ENCODE measurements around the gene ULK4.
"Not testable (repeated sequence)": the region's sequence is repeated elsewhere in the genome, so short reads cannot be mapped to it uniquely, and the experiment has no call there.

ULK4 gene

DNA sequence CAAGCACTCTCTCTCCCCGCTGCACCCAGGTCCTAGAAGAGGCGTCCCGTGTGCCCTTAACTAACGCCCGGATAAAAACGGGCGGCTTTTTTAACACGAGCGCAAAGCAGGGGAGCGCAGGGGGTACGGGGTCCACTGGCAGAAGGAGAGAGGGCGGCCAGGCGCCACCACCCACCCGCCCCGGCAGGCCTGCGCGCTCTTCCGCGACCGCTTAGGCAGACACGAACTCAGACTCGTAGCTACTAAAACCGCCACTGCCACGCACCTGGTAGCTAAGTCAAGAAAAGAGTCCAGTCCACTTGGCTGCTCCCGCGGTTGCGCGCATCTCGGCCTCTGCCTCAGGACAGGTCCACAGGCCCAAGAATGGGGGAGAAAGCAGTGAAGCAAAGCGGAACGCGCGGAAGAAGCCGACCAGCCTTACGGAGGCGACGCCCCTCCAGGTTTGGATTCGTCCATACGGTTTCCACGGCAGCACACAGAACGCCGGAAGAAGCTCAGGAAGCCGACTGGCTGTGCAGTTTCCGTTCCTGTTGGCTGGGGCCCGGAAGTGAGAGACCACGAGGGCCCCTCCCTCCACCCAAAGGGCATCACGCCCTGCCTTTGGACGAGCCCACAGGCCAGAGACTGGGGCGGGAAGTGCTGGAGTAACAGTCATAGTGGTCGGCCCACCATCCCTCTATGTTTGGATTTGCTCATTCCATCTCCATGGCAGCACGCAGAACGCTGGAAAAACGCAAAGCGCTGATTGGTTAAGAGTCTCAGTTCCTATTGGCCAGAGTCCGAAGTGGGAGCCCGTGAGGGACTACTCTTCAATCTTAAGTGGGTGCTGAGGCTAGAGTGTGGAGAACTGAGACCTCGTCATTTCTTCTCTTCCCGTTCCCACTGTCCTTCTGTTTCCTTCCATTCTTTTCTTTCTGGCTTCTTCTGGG, at the start of gene ULK4:
TSS of gene ULK4 (minus strand) at position 353 of the 929 bp plus-strand sequence. CDS start 7,344 bp downstream, outside the sequence.
- peak; percentile 82 for DNase-seq

DNA sequence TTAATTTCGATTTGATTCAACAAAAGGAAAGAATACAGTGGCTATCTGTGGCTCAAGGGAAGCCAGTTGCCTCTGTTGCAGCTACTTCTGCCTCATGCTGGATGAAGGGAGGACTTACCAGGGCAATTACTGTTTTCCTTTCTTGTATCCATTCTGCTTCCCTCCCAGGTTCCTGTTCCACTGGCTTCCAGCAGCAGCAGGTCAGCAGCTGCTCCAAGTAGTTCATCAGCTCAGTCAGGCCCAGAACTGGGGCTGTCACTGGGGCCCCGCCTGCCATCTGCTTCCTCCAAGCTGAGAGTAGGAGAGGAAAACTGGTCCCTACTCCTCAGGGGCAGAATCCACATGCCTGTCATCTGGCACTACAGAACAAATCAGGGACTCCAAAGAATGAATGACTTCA, 48.6 kb upstream of the ULK4 start:
- DNase-seq: no peak

DNA sequence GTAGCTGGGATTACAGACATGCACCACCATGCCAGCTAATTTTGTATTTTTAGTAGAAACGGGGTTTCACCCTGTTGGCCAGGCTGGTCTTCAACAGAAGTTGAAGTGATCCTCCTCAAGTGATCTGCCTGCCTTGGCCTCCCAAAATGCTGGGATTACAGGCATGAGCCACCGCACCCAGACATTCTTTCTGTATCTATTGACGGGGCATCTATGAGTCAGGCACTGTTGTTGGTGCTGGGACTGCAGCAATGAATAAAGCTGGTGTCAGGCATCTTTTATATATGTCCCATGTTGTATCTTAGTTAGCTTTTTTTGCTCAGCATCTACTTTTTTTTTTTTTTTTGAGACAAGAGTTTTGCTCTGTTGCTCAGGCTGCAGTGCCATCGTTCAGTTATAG, 47.6 kb upstream of the ULK4 start:
- no peak for DNase-seq

DNA sequence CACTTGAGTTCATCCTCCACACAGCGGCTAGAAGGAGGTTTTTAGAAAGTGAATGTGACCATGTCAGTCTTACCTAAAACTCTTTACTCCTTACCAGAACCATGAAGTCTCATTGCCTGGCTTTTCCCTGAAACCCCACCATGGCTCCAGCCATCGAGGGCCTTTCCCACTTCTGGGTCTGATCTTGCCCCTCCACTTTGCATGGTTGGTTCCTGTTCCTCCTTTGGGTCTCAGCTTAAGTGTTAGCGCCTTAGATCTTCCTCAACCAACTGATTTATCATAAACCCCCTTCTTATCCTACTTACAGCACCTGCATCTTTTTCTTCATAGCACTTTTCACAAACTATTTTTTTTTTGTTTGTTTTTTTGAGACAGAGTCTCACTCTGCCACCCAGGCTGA, 45.9 kb upstream of the ULK4 start:
- DNase-seq: no peak

DNA sequence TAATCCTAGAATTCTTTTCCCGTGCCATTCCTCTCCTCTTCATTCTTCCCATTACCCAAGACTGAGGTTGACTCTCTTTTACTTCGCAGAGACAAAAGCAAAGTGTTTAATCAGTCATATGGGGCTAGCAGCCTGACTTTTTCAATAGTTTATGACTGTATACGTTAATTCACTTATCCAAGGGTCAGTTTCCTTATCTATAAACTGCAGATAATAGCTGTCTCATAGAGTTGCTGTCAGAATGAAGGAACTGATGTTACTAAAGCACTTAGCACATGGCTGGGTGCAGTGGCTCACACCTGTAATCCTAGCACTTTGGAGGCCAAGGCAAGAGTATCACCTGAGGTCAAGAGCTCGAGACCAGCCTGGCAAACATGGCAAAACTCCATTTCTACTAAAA, 43.5 kb upstream of the ULK4 start:
- no peak for DNase-seq

DNA sequence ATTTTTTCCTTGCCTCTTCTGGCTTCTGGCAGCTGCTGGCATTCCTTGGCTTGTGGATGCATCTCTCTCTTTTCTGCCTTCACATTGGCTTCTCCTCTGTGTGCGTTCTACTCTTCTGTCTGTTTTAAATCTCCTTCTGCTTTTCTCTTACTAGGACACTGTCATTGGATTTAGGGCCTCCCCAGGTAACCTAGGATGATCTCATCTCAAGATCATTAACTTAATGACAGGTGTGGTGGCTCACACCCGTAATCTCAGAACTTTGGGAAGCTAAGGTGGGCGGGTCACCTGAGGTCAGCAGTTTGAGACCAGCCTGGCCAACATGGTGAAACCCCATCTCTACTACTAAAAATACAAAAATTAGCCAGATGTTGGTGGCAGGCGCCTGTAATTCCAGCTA, 40.9 kb upstream of the ULK4 start:
- no peak for DNase-seq

DNA sequence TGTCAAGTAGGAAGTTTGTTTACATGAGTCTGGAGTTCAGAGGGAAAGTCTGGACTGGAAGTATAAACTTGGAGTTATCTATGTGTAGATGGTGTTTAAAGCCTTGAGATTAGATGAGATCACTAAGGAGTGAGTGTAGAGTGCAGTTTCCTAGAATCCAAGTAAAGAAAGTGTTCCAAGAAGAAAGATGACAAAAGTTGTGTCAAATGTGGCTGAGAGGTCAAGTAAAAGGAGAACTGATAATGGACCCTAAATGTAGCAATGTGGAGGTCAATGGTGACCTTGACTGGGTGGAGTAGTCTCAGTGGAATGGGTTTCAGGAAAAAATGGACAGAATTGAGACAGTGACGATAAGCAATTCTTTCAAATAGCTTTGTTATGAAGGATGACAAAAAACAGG, 39.9 kb upstream of the ULK4 start:
- no peak for DNase-seq

DNA sequence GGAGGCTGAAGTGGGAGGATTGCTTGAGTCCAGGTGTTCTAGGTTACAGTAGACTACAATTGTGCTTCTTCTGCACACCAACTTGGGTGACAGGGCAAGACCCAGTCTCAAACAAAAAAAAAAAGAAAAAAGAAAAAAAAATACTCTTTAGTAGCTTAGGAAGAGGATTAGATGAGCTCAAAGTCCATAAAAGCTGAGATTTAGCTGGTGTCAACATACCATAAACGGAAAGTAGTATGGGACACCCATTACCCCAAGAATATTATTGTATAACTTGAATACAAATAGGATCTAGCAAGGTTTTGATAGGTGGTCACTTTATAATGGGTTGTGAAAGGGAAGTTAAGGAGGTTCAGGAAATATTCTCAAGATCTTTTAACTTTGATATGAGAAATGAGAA, 38.0 kb upstream of the ULK4 start:
- DNase-seq: no peak

DNA sequence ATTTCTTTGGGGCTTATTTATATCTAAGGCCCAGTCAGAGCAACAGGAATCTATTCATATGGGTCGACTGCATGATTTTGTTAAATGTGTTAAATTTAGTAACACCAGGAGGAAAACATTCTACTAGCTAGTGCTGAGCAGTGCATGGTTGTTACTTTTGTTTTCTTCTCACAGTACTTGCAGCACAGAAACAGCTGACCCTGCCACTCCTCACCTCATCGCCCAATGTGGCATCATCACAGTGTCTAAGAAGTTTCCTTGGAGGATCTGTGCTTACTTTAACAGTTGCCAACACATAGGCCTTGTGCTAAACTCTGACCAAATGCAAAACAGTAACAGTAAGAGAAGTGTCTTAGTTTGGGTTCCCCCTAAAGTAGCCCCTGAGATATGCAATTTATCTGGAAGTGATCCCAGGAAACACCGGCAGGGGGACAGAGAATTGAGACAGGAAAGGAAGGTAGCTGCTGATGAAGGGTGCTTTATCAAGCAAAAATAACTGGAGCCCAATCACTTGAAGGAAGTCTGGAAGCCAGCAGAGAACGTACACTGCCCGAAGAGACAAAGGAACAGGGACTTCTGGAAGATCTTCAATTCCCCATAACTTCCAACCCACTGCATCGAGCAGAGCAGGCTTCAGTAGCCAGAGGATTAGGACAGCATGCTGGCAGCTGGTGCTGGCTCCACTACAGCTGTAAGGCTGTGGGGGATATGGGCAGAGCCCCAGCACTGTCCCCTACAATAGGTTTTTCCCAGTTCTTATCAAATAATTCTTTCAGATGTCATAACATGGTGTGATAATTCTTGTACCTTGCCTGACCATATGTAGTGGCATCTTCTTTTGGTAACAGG, 36.0 kb upstream of the ULK4 start:
- DNase-seq: no peak

DNA sequence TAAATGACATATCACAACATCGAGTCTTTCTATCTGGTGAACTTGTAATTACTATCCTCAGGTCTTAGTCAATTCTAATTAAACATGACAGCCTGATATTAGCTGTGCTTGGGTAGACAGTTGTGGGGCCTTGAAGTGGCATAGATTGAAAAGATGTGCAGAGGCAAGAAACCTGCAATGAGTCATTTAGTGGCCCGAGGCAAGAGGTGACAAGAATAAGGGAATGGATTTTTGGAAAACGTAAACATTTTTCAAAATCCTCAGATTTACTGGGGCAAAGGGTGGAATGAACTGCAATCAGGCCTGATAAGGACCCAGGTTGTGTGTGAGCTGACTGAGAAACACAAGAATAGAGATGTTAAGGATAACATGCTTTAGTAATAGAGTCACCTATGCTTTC, 29.5 kb upstream of the ULK4 start:
- DNase-seq: no peak

DNA sequence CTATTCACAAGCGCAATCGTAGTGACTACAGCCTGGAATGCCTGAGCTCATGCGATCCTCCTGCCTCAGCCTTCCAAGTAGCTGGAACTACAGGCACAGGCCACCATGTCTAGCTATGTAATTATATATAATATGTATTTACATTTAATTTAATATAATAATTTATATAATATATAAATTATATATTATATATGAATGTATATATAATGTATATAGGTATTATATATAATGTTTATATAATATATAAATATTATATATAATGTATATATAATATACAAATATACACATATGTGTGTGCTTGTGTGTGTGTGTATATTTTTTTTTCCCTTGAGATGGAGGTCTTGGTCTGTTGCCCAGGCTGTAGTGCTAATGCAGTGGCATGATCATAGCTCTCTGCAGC, 27.6 kb upstream of the ULK4 start:
- DNase-seq: no peak

DNA sequence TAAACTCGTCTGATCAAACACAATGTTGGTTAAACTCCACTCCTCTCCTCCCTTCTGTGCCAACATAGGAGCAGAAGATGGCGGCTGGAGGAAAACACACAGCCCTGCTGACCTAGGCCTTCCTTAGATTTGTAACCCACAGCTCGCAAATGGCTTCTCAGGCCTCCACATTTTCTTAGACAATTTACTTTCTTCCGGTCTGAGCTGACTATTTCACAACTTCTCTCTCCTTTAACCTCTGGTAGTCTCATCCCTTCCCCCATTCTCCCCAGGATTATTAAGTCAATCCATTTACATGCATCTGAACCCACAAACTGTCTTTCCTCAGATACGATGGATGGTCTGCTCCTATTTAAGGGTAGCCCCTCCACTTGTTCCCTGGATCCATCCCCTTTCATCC, 25.7 kb upstream of the ULK4 start:
- DNase-seq: no peak

DNA sequence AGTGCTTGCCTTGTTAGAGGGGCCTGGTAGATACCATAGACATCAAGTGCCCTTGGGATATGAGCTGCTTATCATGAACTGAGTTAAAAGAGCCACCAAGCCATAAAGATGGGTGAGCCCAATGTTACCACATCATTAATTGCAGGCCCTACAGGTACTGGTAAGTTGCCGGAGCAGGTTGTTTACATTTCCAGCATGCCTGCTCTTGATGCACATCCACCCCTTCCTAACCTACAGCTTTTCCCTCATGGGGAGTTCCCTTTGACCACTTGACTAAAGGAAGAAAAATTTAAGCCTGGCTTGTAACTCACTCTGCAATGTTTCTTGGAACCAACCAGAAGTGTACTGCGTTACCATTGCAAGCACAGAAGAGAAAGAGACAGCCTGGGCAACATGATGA, 24.7 kb upstream of the ULK4 start:
- no peak for DNase-seq

DNA sequence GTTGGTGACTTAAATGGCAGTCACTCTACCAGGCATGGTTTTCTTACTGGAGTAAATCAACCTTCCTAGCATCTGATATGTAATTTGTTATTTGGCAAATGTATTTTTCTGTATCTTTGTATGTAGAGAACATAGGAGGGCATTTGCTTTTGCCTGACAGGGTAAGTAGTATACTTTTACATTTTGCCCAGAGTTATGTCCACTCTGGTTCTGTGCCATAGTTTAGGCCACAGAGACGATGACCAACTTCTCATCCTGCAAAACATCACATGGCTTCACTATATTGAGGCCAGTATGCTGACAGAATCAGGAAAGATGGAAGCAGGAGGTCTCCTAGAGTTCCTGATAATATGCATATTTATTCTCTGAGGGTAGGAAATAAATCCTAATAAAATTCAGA, 23.1 kb upstream of the ULK4 start:
- no peak for DNase-seq

DNA sequence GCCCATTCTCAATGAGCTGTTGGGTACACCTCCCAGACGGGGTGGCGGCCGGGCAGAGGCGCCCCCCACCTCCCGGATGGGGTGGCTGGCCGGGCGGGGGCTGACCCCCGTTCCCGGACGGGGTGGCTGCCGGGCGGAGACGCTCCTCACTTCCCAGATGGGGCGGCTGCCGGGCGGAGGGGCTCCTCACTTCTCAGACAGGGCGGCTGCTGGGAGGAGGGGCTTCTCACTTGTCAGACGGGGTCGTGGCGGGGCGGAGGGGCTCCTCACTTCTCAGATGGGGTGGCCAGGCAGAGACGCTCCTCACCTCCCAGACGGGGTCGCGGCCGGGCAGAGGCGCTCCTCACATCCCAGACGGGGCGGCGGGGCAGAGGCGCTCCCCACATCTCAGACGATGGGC, 21.2 kb upstream of the ULK4 start:
- DNase-seq: not testable (repeated sequence)

DNA sequence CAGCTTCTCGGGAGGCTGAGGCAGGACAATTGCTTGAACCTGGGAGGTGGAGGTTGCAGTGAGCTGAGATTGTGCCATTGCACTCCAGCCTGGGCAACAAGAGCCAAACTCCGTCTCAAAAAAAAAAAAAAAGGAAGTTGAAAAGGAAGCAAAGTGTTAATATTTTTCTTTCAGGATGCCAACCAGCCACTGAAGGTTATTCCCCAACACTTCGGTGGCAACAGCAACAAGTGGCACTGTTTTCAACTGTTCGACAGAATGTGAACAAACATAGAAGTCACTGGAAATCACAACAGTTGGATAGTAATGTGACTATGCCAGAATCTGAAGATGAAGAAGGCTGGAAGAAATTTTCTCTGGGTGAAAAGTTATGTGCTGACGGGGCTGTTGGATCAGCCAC, 15.5 kb upstream of the ULK4 start:
- DNase-seq: not testable (repeated sequence)

DNA sequence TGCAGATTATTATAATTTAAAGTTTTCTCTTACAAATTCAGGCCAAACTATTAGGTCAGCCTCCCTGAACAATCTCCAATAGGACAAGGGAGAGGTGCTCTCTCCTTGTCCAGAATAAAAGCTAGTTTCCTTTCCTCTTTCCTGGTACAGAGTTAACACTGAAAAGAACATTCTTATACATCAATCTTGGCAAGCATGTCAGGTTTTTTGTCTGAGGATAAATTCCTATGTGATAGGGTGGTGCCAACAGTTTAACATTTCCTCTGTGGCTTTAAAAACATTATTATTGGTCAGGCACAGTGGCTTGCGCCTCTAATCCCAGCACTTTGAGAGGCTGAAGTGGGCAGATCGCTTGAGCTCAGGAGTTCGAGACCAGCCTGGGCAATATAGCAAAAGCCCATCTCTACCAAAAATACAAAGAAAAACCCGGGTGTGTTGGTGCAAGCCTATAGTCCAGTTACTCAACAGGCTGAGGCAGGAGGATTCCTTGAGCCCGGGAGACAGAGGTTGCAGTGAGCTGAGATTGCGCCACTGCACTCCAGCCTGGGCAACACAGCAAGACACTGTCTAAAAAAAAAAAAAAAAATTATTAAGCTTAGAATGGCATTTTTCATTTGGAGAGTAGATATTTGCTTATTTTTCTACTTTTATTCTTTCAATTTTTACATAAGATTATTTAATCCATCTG, 13.7 kb upstream of the ULK4 start:
- no peak for DNase-seq

DNA sequence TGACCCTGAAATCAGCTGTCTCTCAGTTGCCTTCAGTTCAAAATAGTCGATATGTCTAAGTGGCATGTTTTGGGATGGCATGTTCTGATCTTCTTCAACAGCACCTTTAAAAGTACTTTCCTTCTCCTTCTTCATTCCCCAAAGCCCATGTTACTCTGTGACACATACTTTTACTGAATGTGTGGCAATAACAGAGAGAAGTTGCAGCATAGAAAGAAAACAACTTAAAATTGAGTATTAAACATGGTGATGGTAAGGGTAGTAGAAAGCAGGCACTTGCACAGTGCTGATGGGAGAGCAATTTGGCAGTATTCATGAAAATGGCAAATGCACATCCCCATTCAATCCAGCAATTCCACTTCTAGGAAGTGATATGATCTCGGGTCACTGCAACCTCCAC, 12.3 kb upstream of the ULK4 start:
- no peak for DNase-seq

DNA sequence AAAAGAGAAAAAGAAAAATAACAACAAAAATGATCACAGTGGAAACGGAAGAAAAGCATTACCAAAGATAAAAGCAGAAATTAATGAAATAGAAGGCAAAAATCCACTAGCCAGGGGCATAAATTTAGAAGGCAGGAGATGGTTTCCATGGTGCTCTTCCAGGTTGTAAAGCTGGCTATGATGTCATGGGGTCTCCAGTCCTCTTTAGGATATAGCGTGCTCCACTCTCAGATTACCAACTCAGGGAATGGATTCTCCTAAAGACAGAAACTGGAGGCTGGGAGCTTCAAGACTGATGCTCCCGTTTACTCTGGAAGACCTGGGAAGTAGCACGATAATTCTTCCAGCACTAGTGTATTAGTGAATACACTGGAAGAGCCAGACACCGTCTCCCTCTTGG, 10.9 kb upstream of the ULK4 start:
- DNase-seq: no peak

DNA sequence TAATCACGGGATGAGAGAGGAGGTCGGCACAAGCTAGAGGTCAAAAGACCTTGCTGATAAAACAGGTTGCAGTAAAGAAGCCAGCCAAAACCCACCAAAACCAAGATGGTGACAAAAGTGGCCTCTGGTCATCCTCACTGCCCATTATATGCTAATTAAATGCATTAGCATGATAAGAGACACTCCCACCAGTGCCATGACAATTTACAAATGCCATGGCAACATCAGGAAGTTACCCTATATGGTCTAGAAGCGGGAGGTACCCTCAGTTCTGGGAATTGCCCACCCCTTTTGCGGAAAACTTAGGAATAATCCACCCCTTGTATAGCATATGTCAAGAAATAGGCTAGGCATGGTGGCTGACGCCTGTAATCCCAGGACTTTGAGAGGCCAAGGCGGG, 4.3 kb upstream of the ULK4 start:
- DNase-seq: no peak

DNA sequence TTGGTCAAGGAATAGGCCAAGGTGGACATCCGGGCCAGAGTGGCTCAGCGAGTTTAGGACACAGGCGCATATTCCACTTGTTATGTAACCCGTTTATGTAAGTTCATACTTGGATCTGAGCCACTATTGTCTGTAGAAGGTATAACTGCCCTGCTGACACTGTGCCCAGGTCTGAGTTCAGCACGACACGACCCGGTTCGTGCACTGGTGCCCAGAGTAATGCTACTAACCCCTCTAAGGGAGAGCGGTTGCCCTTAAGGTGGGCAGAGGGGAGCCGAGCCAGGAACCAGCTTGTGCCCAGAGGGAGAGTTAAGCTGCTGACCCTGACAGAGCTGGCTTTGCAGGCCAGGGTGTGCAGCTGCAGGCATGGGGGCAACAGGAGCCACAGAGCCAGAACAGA, 1.9 kb upstream of the ULK4 start:
- no peak for DNase-seq

DNA sequence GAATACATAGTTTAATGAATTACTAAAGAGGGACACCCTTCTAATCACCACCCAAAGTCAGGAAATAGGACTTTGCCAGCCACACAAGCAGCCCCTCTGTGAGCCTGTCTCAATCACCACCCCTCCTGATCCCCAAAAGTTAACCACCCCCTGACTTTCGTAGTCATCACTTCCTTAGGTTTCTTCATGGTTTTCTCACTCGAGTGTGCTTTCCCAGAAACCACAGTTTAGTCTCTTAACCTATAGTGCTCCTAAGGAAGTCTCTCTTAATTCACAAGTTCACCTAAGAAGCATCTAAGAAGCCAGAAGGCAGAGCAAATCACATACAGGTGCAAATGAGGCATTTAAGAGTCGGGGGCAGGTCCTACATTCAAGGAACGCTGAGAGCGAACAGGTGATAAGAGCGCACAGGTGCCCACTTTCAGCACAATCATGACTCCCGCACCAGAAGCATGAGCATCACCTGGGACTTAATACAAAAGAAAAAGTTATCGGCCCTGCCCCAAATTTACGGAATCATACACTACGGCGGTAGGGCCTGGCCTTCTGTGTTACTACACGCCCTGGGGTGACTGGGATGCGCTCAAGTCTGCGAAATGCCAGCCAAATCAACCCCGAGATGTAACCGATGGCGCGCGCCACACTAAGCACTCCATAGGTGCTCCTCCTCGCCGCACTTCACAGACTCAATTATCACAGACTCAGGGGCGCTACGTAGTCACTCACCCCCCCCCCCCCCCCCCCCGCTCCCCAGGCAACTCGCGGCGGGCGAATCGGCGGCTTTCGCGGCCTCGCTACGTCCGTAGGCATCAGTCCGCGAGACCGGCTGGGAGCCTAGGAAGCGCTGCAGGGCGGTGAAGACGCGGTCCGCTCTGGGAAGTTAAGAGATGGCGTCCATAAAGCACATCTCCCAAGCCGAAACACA, 815 bp downstream of the ULK4 start:
- peak; percentile 11 for DNase-seq

Measured in NCI-H1436 (cell line).